ENCODE measurements around the gene CACNG5.

CACNG5 gene

GRCh38 chr17:66834919-66835454 is at the start of gene CACNG5:
TSS of gene CACNG5 (plus strand) at chr17:66835117. CDS start at chr17:66877333, 42,216 bp downstream.
- DNase-seq, result no peak

- DNase-seq, result no peak
These were observed 48.8 kb upstream of the CACNG5 start for GRCh38 chr17:66786107-66786506.

GRCh38 chr17:66787914-66788313 is 47.0 kb upstream of the CACNG5 start:
- DNase-seq, result no peak

GRCh38 chr17:66789093-66789492 is 45.8 kb upstream of the CACNG5 start:
- DNase-seq, result no peak

- DNase-seq, result no peak
These were observed 44.9 kb upstream of the CACNG5 start for GRCh38 chr17:66789961-66790437.

GRCh38 chr17:66790501-66791061 is 44.3 kb upstream of the CACNG5 start:
- DNase-seq, result no peak

GRCh38 chr17:66791347-66791746 is 43.6 kb upstream of the CACNG5 start:
- DNase-seq, result no peak

- DNase-seq, result no peak
These were observed 41.1 kb upstream of the CACNG5 start for GRCh38 chr17:66793814-66794213.

GRCh38 chr17:66795486-66795885 is 39.4 kb upstream of the CACNG5 start:
- DNase-seq, result no peak

GRCh38 chr17:66799849-66800537 is 34.9 kb upstream of the CACNG5 start:
- DNase-seq, result no peak

GRCh38 chr17:66803474-66803951 is 31.4 kb upstream of the CACNG5 start:
- DNase-seq, result no peak

GRCh38 chr17:66805567-66805966 is 29.4 kb upstream of the CACNG5 start:
- DNase-seq, result no peak

GRCh38 chr17:66807182-66807581 is 27.7 kb upstream of the CACNG5 start:
- DNase-seq, result no peak

- DNase-seq, result no peak
These were observed 25.5 kb upstream of the CACNG5 start for GRCh38 chr17:66809408-66809807.

- DNase-seq, result no peak
These were observed 23.8 kb upstream of the CACNG5 start for GRCh38 chr17:66810951-66811682.

GRCh38 chr17:66811683-66812054 is 23.2 kb upstream of the CACNG5 start:
- DNase-seq, result no peak

GRCh38 chr17:66812571-66812970 is 22.3 kb upstream of the CACNG5 start:
- DNase-seq, result no peak

GRCh38 chr17:66813296-66813695 is 21.6 kb upstream of the CACNG5 start:
- DNase-seq, result no peak

GRCh38 chr17:66814026-66814425 is 20.9 kb upstream of the CACNG5 start:
- DNase-seq, result no peak

- DNase-seq, result no peak
These were observed 20.3 kb upstream of the CACNG5 start for GRCh38 chr17:66814570-66814969.

- DNase-seq, result no peak
These were observed 17.2 kb upstream of the CACNG5 start for GRCh38 chr17:66817750-66818149.

GRCh38 chr17:66819466-66819865 is 15.5 kb upstream of the CACNG5 start:
- DNase-seq, result no peak

- no peak for DNase-seq
These were observed 12.9 kb upstream of the CACNG5 start for GRCh38 chr17:66822009-66822408.

GRCh38 chr17:66826856-66827255 is 8.1 kb upstream of the CACNG5 start:
- DNase-seq, result no peak
